ENCODE data around the gene FEV. TPM values are rescaled to one million over a fixed set of nuclear protein-coding genes. Genes with fewer than 3 reads are reported as not detected.

FEV gene
- total RNA-seq, 2 donors from 2014 or later = not detected

DNA sequence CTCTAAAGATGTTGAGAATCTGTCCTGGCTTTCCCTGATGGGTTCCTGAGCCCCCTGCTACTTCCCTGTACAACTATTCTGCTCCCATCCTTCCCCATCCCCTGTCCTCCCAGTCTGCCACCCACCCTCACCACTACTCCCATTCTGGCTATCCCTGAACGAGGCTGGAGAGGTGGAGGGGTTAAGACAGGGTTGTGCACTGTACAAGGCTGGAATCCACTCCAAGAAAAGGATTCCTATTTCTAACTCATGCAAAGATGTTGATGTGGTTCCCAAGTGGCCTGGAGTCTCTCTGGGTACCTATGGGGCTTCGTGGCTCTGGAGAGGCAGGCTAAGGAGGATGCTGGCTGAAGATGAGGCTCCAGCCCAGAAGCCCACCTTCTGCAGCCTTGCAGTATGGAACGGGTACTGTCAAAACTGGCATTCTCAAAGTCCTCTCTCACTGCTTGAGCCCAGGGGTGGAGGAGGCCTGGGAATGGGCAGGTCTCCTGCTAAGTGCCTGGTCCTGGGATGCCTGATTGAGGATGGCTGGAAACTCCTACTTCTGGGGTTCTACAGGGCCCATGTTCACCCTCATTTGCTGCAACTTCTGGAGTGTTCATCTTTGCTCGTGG lies 1.3 kb upstream of the FEV start:
- Mint-ChIP-seq H3K36me3 (ENCODE audit: low read depth) (no peaks in the 10 kb centered on the region), H3K4me1 (peaks cover 5% of the 10 kb centered on the region), H3K27me3 (ENCODE audit: insufficient read depth) (peaks cover 98% of the 10 kb centered on the region), H3K27ac (no peak overlapping the region), H3K4me3 (no peak overlapping the region), H3K9me3 (no peaks in the 10 kb centered on the region)
- Histone ChIP-seq H3K27ac (ENCODE audit: low read depth, low read length) (no peak overlapping the region), H3K36me3 (ENCODE audit: control insufficient read depth, insufficient read depth, low read length) (no peaks in the 10 kb centered on the region), H3K27me3 (ENCODE audit: control insufficient read depth, insufficient read depth, low read length, poor library complexity, severe bottlenecking) (peaks cover 100% of the 10 kb centered on the region), H3K4me3 (ENCODE audit: low read length) (no peak overlapping the region), H3K9me3 (ENCODE audit: control insufficient read depth, low read length) (no peaks in the 10 kb centered on the region), H3K9ac (ENCODE audit: extremely low read depth, low read length, poor library complexity, severe bottlenecking) (no peak overlapping the region), H3K4me1 (ENCODE audit: control insufficient read depth, insufficient read depth, low read length) (peaks cover 6% of the 10 kb centered on the region)
- DNase-seq = no peak
- 10 to 34% methylated on average over 2 to 4 of the region's 4 CpGs for WGBS, 2 experiments (ENCODE audit: insufficient coverage in 1 of 2, insufficient read length in 1 of 2)
- TF ChIP-seq, protein P1, sequence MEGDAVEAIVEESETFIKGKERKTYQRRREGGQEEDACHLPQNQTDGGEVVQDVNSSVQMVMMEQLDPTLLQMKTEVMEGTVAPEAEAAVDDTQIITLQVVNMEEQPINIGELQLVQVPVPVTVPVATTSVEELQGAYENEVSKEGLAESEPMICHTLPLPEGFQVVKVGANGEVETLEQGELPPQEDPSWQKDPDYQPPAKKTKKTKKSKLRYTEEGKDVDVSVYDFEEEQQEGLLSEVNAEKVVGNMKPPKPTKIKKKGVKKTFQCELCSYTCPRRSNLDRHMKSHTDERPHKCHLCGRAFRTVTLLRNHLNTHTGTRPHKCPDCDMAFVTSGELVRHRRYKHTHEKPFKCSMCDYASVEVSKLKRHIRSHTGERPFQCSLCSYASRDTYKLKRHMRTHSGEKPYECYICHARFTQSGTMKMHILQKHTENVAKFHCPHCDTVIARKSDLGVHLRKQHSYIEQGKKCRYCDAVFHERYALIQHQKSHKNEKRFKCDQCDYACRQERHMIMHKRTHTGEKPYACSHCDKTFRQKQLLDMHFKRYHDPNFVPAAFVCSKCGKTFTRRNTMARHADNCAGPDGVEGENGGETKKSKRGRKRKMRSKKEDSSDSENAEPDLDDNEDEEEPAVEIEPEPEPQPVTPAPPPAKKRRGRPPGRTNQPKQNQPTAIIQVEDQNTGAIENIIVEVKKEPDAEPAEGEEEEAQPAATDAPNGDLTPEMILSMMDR (conservative IDR thresholded peaks at IDR 0.05) = no peak

DNA sequence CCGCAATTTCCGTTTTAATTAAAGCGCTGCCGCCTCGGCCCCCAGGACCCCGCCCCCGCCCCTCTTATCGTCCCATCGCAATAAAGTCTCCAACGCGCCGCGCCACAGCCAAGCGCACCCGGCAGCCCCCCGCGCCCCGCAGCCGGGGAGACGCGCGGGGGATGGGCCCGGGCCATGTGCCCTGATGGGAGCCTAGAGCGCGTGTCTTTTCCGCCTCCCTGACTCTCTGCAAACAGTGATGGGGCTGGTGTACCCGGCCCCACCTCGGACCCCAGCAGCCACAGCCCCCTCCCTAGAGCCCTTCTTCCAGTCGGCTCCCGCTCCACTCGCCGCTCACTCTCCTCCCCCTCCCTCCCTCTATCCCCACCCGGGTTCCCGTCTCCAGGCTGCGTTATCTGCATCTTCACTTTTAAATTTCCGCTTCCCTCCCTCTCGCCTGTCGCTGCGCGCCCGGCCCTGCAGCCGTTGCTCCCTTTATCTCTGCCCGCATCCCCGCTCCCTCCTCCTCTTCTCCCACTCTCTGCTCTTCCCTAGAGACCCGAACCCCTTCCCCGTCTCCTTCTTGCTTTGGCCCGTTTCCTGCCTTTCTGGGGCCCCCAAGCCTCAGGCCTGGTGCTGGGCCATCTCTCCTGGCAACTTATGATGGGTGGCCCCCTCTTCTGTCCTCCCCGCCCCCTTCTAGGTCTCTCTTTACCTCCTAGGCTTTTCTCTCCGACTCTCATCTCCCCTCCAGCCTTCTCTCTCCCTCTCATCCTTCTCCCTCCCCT lies 524 bp upstream of the FEV start:
- Mint-ChIP-seq H3K27me3 (ENCODE audit: insufficient read depth) (peaks cover 97% of the 10 kb centered on the region), H3K4me1 (peaks cover 9% of the 10 kb centered on the region), H3K36me3 (ENCODE audit: low read depth) (no peaks in the 10 kb centered on the region), H3K4me3 (peak overlapping the region; percentile 26), H3K9me3 (no peaks in the 10 kb centered on the region), H3K27ac (no peak overlapping the region)
- H3K4me1 ChIP-seq (ENCODE audit: control insufficient read depth, insufficient read depth, low read length) = peaks cover 6% of the 10 kb centered on the region
- TF ChIP-seq, protein P1 (conservative IDR thresholded peaks at IDR 0.05) = no peak
- H3K4me3 ChIP-seq (ENCODE audit: low read length) = no peak overlapping the region
- no peak overlapping the region for H3K9ac ChIP-seq (ENCODE audit: extremely low read depth, low read length, poor library complexity, severe bottlenecking)
- peaks cover 100% of the 10 kb centered on the region for H3K27me3 ChIP-seq (ENCODE audit: control insufficient read depth, insufficient read depth, low read length, poor library complexity, severe bottlenecking)
- WGBS, 2 experiments (ENCODE audit: insufficient coverage in 1 of 2, insufficient read length in 1 of 2) = 1 to 2% methylated on average over 20 to 49 of the region's 49 CpGs
- H3K9me3 ChIP-seq (ENCODE audit: control insufficient read depth, low read length) = no peaks in the 10 kb centered on the region
- DNase-seq = peak; percentile 66
- no peaks in the 10 kb centered on the region for H3K36me3 ChIP-seq (ENCODE audit: control insufficient read depth, insufficient read depth, low read length)
- no peak overlapping the region for H3K27ac ChIP-seq (ENCODE audit: low read depth, low read length)

DNA sequence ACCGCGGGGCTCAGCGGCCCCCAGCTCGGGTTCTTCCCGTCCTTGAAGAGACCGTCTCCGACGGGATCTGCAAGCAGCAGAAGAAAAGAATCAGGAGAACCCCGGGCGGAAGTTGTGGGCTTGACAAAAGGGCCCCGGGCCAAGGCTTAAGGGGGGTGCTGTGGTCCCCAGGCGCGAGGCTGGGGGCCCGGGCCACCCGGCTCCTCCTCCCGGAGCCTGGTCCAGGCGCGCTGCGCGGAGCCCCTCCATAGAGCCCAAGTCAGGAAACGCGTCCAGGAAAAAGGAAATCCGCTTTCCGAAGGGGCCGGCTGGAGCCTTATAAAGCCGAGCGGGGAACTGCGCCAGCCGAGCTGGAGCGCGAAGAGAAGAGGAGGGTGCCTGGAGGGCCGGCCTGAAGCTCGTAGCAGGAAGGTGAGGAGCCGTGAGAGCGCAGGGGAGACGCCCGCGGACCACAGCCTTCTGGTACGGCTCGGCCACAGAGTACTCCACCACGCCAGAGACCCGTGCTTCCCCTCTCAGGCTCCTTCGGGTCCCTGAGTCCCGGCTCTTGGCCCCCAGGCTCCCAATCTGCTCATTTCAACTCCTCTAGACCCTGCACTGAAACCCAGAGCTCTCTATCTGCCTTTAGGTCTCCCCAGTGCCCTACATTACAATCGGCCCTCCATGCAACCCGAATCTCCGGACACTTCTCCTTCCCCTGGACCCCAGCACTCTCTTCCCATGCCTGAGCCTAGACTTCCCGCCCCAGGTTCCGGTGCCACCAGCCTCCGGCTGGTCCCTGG lies 554 bp downstream of the FEV start:
- Histone ChIP-seq H3K36me3 (ENCODE audit: control insufficient read depth, insufficient read depth, low read length) (no peaks in the 10 kb centered on the region), H3K27ac (ENCODE audit: low read depth, low read length) (no peak overlapping the region), H3K27me3 (ENCODE audit: control insufficient read depth, insufficient read depth, low read length, poor library complexity, severe bottlenecking) (peaks cover 99% of the 10 kb centered on the region), H3K9me3 (ENCODE audit: control insufficient read depth, low read length) (no peaks in the 10 kb centered on the region), H3K9ac (ENCODE audit: extremely low read depth, low read length, poor library complexity, severe bottlenecking) (no peak overlapping the region), H3K4me3 (ENCODE audit: low read length) (peak overlapping the region; percentile 65), H3K4me1 (ENCODE audit: control insufficient read depth, insufficient read depth, low read length) (peaks cover 6% of the 10 kb centered on the region)
- Mint-ChIP-seq H3K36me3 (ENCODE audit: low read depth) (no peaks in the 10 kb centered on the region), H3K9me3 (no peaks in the 10 kb centered on the region), H3K4me3 (peak overlapping the region; percentile 50), H3K27ac (no peak overlapping the region), H3K4me1 (peaks cover 9% of the 10 kb centered on the region), H3K27me3 (ENCODE audit: insufficient read depth) (peaks cover 96% of the 10 kb centered on the region)
- 2% methylated on average over 38 to 50 of the region's 50 CpGs for WGBS, 2 experiments (ENCODE audit: insufficient coverage in 1 of 2, insufficient read length in 1 of 2)
- peak; percentile 81 for DNase-seq
- TF ChIP-seq, protein P1 (conservative IDR thresholded peaks at IDR 0.05) = no peak
